NCI-H526 (cell line): Measurements from ENCODE around the gene ANKRD6.

Experiments
- DNase-seq, 2 experiments: peaks; one replicate each; lab custom pipeline; 2025; lab: John Stamatoyannopoulos, UW

ANKRD6 gene

GRCh38 chr6:89564752-89565427 is 131.9 kb downstream of the ANKRD6 start:
- DNase-seq = no peak

- no peak for DNase-seq
Measured at GRCh38 chr6:89566008-89566800, 133.3 kb downstream of the ANKRD6 start.

GRCh38 chr6:89566930-89567629 is 134.1 kb downstream of the ANKRD6 start:
- DNase-seq = no peak

- DNase-seq = no peak
Measured at GRCh38 chr6:89567630-89568390, 134.9 kb downstream of the ANKRD6 start.

- no peak for DNase-seq
Measured at GRCh38 chr6:89574910-89575561, 142.1 kb downstream of the ANKRD6 start.

GRCh38 chr6:89575562-89575960 is 142.6 kb downstream of the ANKRD6 start:
- DNase-seq = no peak

- no peak for DNase-seq
Measured at GRCh38 chr6:89580997-89581666, 148.2 kb downstream of the ANKRD6 start.

GRCh38 chr6:89581689-89582088 is 148.7 kb downstream of the ANKRD6 start:
- DNase-seq = peak in 1 of 2 experiments; percentile 25

- DNase-seq = no peak
Measured at GRCh38 chr6:89582669-89583325, 149.8 kb downstream of the ANKRD6 start.

- no peak for DNase-seq
Measured at GRCh38 chr6:89583559-89583958, 150.6 kb downstream of the ANKRD6 start.

GRCh38 chr6:89584539-89584938 is 151.6 kb downstream of the ANKRD6 start:
- DNase-seq = no peak

GRCh38 chr6:89585154-89585553 is 152.2 kb downstream of the ANKRD6 start:
- DNase-seq = no peak

- no peak for DNase-seq
Measured at GRCh38 chr6:89589297-89590025, 156.5 kb downstream of the ANKRD6 start.

- no peak for DNase-seq
Measured at GRCh38 chr6:89590133-89590532, 157.2 kb downstream of the ANKRD6 start.

- no peak for DNase-seq
Measured at GRCh38 chr6:89591745-89592144, 158.8 kb downstream of the ANKRD6 start.

GRCh38 chr6:89596056-89596455 is 163.1 kb downstream of the ANKRD6 start:
- no peak for DNase-seq

- no peak for DNase-seq
Measured at GRCh38 chr6:89596484-89596883, 163.5 kb downstream of the ANKRD6 start.

- DNase-seq = no peak
Measured at GRCh38 chr6:89597372-89597771, 164.4 kb downstream of the ANKRD6 start.

- DNase-seq = peak; percentile 31 to 61
Measured at GRCh38 chr6:89597988-89598387, 165.0 kb downstream of the ANKRD6 start.

- DNase-seq = no peak
Measured at GRCh38 chr6:89599727-89600126, 166.8 kb downstream of the ANKRD6 start.
